CD4-positive, alpha-beta T cell treated with Interleukin-6 at 100 ng/mL for 8 hours (primary cell): Measurements from ENCODE around the gene STT3A.

Source experiments
- DNase-seq: peaks from one replicate; pipeline ENCODE4 v3.0.0-alpha.2; 2020; ENCODE audit warnings: mixed read lengths, low spot score

STT3A gene

GRCh38 chr11:125667151-125667550 is 74.5 kb downstream of the STT3A start:
- no peak for DNase-seq

- DNase-seq = no peak
These were observed 77.5 kb downstream of the STT3A start for GRCh38 chr11:125670172-125670571.

DNA sequence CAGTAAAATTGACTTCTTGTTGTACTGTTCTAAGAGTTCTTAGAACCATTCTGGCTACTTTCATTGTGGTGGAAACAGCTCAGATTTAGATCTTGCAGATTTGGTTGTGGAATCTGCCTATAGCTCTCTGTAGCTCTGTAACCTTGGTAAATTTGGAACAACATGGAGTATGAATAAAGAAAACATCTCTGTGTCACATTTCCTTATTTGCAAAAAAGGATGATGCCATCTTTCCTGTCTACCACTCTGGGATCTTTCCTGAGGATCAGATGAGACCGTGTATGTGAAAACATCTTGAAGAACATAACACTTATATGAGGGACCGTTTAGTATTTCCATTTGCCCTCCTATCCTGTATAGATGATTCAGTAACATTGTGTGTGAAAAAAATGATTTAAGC is 78.9 kb downstream of the STT3A start:
- no peak for DNase-seq
